RPMI7951 (cell line): ENCODE results near the gene VSIG10. TPM values are rescaled to one million over a fixed set of nuclear protein-coding genes. Genes with fewer than 3 reads are reported as not detected.
A peak's percentile ranks its signal among the peaks of the same experiment; 100 is the strongest.
"Not testable (repeated sequence)": the region's sequence is repeated elsewhere in the genome, so short reads cannot be mapped to it uniquely, and the experiment has no call there.

Experiments
- DNase-seq: peaks from one replicate; pipeline ENCODE4 v3.0.0-alpha.2; 2012; ENCODE audit warnings: low read depth
- total RNA-seq: library from RNA; depleted of rRNA; stranded (reverse); fragments of >200 nt; shearing (Covaris generic); gene quantifications from 2 replicates; pipeline ENCODE4 v1.2.3, GENCODE V29; 2014

VSIG10 gene
- total RNA-seq, 1 experiment from 2014 or later: 18.3 TPM

- peak; percentile 17 for DNase-seq
Observed at GRCh38 chr12:118109088-118109487, 5.3 kb upstream of the VSIG10 start.

GRCh38 chr12:118107694-118108093 is 3.9 kb upstream of the VSIG10 start:
- DNase-seq: no peak

- DNase-seq: no peak
Observed at GRCh38 chr12:118107011-118107410, 3.2 kb upstream of the VSIG10 start.

- peak; percentile 8 for DNase-seq
Observed at GRCh38 chr12:118103201-118103600, 610 bp downstream of the VSIG10 start.

GRCh38 chr12:118102609-118103008 is 1.2 kb downstream of the VSIG10 start:
- DNase-seq: no peak

GRCh38 chr12:118102070-118102469 is 1.7 kb downstream of the VSIG10 start:
- DNase-seq: peak; percentile 5

- DNase-seq: no peak
Observed at GRCh38 chr12:118101051-118101450, 2.8 kb downstream of the VSIG10 start.

GRCh38 chr12:118098911-118099671 is 4.7 kb downstream of the VSIG10 start:
- no peak for DNase-seq

- DNase-seq: no peak
Observed at GRCh38 chr12:118098401-118098800, 5.4 kb downstream of the VSIG10 start.

- DNase-seq: no peak
Observed at GRCh38 chr12:118094039-118094438, 9.8 kb downstream of the VSIG10 start.

GRCh38 chr12:118089782-118090181 is 14.0 kb downstream of the VSIG10 start:
- no peak for DNase-seq

GRCh38 chr12:118082161-118082560 is 21.6 kb downstream of the VSIG10 start:
- DNase-seq: no peak

GRCh38 chr12:118081521-118081920 is 22.3 kb downstream of the VSIG10 start:
- DNase-seq: not testable (repeated sequence)

- no peak for DNase-seq
Observed at GRCh38 chr12:118073768-118074167, 30.0 kb downstream of the VSIG10 start.

- DNase-seq: no peak
Observed at GRCh38 chr12:118070650-118071049, 33.2 kb downstream of the VSIG10 start.

- no peak for DNase-seq
Observed at GRCh38 chr12:118068445-118068844, 35.4 kb downstream of the VSIG10 start.

GRCh38 chr12:118065380-118065779 is 38.4 kb downstream of the VSIG10 start:
- no peak for DNase-seq

GRCh38 chr12:118064608-118065007 is 39.2 kb downstream of the VSIG10 start:
- no peak for DNase-seq

- DNase-seq: no peak
Observed at GRCh38 chr12:118063576-118064391, 40.0 kb downstream of the VSIG10 start.

GRCh38 chr12:118061873-118062843 is 41.7 kb downstream of the VSIG10 start:
- DNase-seq: peak; percentile 61

GRCh38 chr12:118061011-118061872 is 42.6 kb downstream of the VSIG10 start, which contains the start of gene WSB2:
WSB2 (minus strand) TSS chr12:118061179; CDS start chr12:118061048, 131 bp downstream.
- peak; percentile 50 for DNase-seq
